Rectal smooth muscle tissue (tissue), 1 donor: Measurements from ENCODE around the gene KCNQ4.

Source experiments
- H3K27ac ChIP-seq: one replicate; pipeline ENCODE4 v1.7.0; 2013; ENCODE audit warnings: low read depth, low read length, inconsistent platforms
- H3K27me3 ChIP-seq: one replicate; pipeline ENCODE4 v1.7.0; 2013; ENCODE audit warnings: low read length; ENCODE audit not compliant: control insufficient read depth, insufficient read depth
- H3K36me3 ChIP-seq: one replicate; pipeline ENCODE4 v1.7.0; 2013; ENCODE audit warnings: low read length; ENCODE audit not compliant: control insufficient read depth, insufficient read depth
- H3K4me1 ChIP-seq: one replicate; pipeline ENCODE4 v1.7.0; 2013; ENCODE audit warnings: low read length; ENCODE audit not compliant: control insufficient read depth, insufficient read depth
- H3K4me3 ChIP-seq: one replicate; pipeline ENCODE4 v1.7.0; 2013; ENCODE audit warnings: low read length
- H3K9ac ChIP-seq: one replicate; pipeline ENCODE4 v1.7.0; 2013; ENCODE audit warnings: low read length

KCNQ4 gene

GRCh38 chr1:40848530-40849189 lies 65.1 kb downstream of the KCNQ4 start:
- Histone ChIP-seq H3K4me1 (peaks cover 1% of the 10 kb centered on the region), H3K27ac (no peak overlapping the region), H3K27me3 (no peaks in the 10 kb centered on the region), H3K9ac (no peak overlapping the region), H3K36me3 (no peaks in the 10 kb centered on the region), H3K4me3 (no peak overlapping the region)

- Histone ChIP-seq H3K4me1 (peaks cover 3% of the 10 kb centered on the region), H3K36me3 (no peaks in the 10 kb centered on the region), H3K27ac (no peak overlapping the region), H3K27me3 (no peaks in the 10 kb centered on the region), H3K4me3 (no peak overlapping the region), H3K9ac (no peak overlapping the region)
These were observed 66.4 kb downstream of the KCNQ4 start for GRCh38 chr1:40849801-40850592.

- H3K27ac ChIP-seq, result no peak overlapping the region
- H3K4me3 ChIP-seq, result no peak overlapping the region
- no peaks in the 10 kb centered on the region for H3K27me3 ChIP-seq
- peaks cover 3% of the 10 kb centered on the region for H3K4me1 ChIP-seq
- H3K9ac ChIP-seq, result no peak overlapping the region
- no peaks in the 10 kb centered on the region for H3K36me3 ChIP-seq
These were observed 68.1 kb downstream of the KCNQ4 start for GRCh38 chr1:40851643-40852042.

GRCh38 chr1:40853113-40853884 lies 69.7 kb downstream of the KCNQ4 start:
- Histone ChIP-seq H3K4me3 (no peak overlapping the region), H3K36me3 (no peaks in the 10 kb centered on the region), H3K27me3 (no peaks in the 10 kb centered on the region), H3K27ac (peak overlapping the region; percentile 38), H3K4me1 (peaks cover 3% of the 10 kb centered on the region), H3K9ac (no peak overlapping the region)

GRCh38 chr1:40853885-40854170 lies 70.2 kb downstream of the KCNQ4 start:
- peaks cover 3% of the 10 kb centered on the region for H3K4me1 ChIP-seq
- no peaks in the 10 kb centered on the region for H3K27me3 ChIP-seq
- H3K4me3 ChIP-seq, result no peak overlapping the region
- no peaks in the 10 kb centered on the region for H3K36me3 ChIP-seq
- peak overlapping the region; percentile 38 for H3K27ac ChIP-seq
- no peak overlapping the region for H3K9ac ChIP-seq

- Histone ChIP-seq H3K27me3 (no peaks in the 10 kb centered on the region), H3K4me1 (peaks cover 5% of the 10 kb centered on the region)
These were observed 71.9 kb downstream of the KCNQ4 start for GRCh38 chr1:40855513-40855912.

GRCh38 chr1:40856116-40856515 lies 72.5 kb downstream of the KCNQ4 start:
- Histone ChIP-seq H3K36me3 (no peaks in the 10 kb centered on the region), H3K27ac (no peak overlapping the region), H3K4me3 (no peak overlapping the region), H3K27me3 (no peaks in the 10 kb centered on the region), H3K9ac (no peak overlapping the region), H3K4me1 (peaks cover 10% of the 10 kb centered on the region)

More at GRCh38 chr1:40855513-40855912, 71.9 kb downstream of the KCNQ4 start:
- no peak overlapping the region for H3K9ac ChIP-seq
- no peaks in the 10 kb centered on the region for H3K36me3 ChIP-seq
- no peak overlapping the region for H3K27ac ChIP-seq
- no peak overlapping the region for H3K4me3 ChIP-seq

GRCh38 chr1:40856656-40857302 lies 73.2 kb downstream of the KCNQ4 start:
- no peaks in the 10 kb centered on the region for H3K36me3 ChIP-seq
- H3K9ac ChIP-seq, result no peak overlapping the region
- H3K27ac ChIP-seq, result no peak overlapping the region
- peaks cover 10% of the 10 kb centered on the region for H3K4me1 ChIP-seq
- no peak overlapping the region for H3K4me3 ChIP-seq
- no peaks in the 10 kb centered on the region for H3K27me3 ChIP-seq

GRCh38 chr1:40857737-40858136 lies 74.2 kb downstream of the KCNQ4 start:
- no peaks in the 10 kb centered on the region for H3K36me3 ChIP-seq
- H3K27ac ChIP-seq, result no peak overlapping the region
- no peak overlapping the region for H3K4me3 ChIP-seq
- no peaks in the 10 kb centered on the region for H3K27me3 ChIP-seq
- no peak overlapping the region for H3K9ac ChIP-seq
- peaks cover 14% of the 10 kb centered on the region for H3K4me1 ChIP-seq

GRCh38 chr1:40858856-40859416 lies 75.3 kb downstream of the KCNQ4 start:
- no peak overlapping the region for H3K27ac ChIP-seq
- no peak overlapping the region for H3K4me3 ChIP-seq
- H3K9ac ChIP-seq, result no peak overlapping the region
- H3K36me3 ChIP-seq, result no peaks in the 10 kb centered on the region
- no peaks in the 10 kb centered on the region for H3K27me3 ChIP-seq
- peaks cover 14% of the 10 kb centered on the region for H3K4me1 ChIP-seq

GRCh38 chr1:40860706-40861223 lies 77.2 kb downstream of the KCNQ4 start:
- Histone ChIP-seq H3K27ac (peak overlapping the region; percentile 64), H3K4me3 (peak overlapping the region; percentile 63), H3K36me3 (no peaks in the 10 kb centered on the region), H3K27me3 (no peaks in the 10 kb centered on the region), H3K9ac (no peak overlapping the region), H3K4me1 (peaks cover 15% of the 10 kb centered on the region)
